Ascending aorta (tissue), 2 donors: ENCODE data around the gene DUS1L. TPM values are rescaled to one million over a fixed set of nuclear protein-coding genes. Genes with fewer than 3 reads are reported as not detected.
A peak's percentile ranks its signal among the peaks of the same experiment; 100 is the strongest.

Experiments
- DNase-seq, 2 donors: peaks; one replicate each; pipeline ENCODE4 v3.0.0-alpha.2; 2019; ENCODE audit warnings: low spot score in 2 of 2
- H3K27ac ChIP-seq, 2 donors: fragments of 200-600 bp; sonication (generic); one replicate each; pipeline ENCODE4 v1.5.1; 2016 to 2017; ENCODE audit warnings: mild to moderate bottlenecking in 1 of 2
- H3K27me3 ChIP-seq: fragments of 200-600 bp; sonication (generic); one replicate; pipeline ENCODE4 v1.5.1; 2017
- H3K36me3 ChIP-seq, 2 donors: fragments of 200-600 bp; sonication (generic); one replicate each; pipeline ENCODE4 v1.5.1; 2016
- H3K4me1 ChIP-seq, 2 donors: fragments of 200-600 bp; sonication (generic); one replicate each; pipeline ENCODE4 v1.5.1; 2016 to 2017; ENCODE audit warnings: mild to moderate bottlenecking in 1 of 2
- H3K4me3 ChIP-seq, 2 donors: fragments of 200-600 bp; sonication (generic); one replicate each; pipeline ENCODE4 v1.5.1; 2016 to 2017; ENCODE audit warnings: mild to moderate bottlenecking in 1 of 2
- H3K9me3 ChIP-seq, 2 donors: fragments of 200-600 bp; sonication (generic); one replicate each; pipeline ENCODE4 v1.5.1; 2016
- CTCF ChIP-seq, 3 experiments: fragments of 200-600 bp in 2 of 3; fragments of 450-650 bp in 1 of 3; sonication (generic) in 2 of 3; IDR thresholded peaks; one replicate each; pipeline ENCODE4 v1.5.1; 2016 to 2019; ENCODE audit warnings: antibody characterized with exemption in 3 of 3, mild to moderate bottlenecking in 1 of 3, moderate library complexity in 1 of 3
- intact Hi-C: fragments of 100-400 bp; cut with DNase I; formaldehyde crosslinking; loops from one replicate; pipeline ENCODE4 v1.15.1; 2023
- total RNA-seq: library from RNA; depleted of rRNA; stranded (reverse); fragments of >200 nt; gene quantifications from one replicate; pipeline ENCODE4 v1.1.0, GENCODE V29; 2016

The DUS1L gene
- total RNA-seq, 1 donor from 2014 or later, result 111 TPM

GRCh38 chr17:82055023-82055964, 10.3 kb downstream of the DUS1L start:
- DNase-seq, result no peak
- H3K4me1 ChIP-seq, result peaks cover 16 to 17% of the 10 kb centered on the region in 2 donors
- TF ChIP-seq CTCF (IDR thresholded peaks at IDR 0.05), result no peak
- intact Hi-C loops, result no loop called here
- H3K27ac ChIP-seq, result no peak overlapping the region
- H3K36me3 ChIP-seq, result peaks cover 53 to 65% of the 10 kb centered on the region in 2 donors
- no peaks in the 10 kb centered on the region for H3K9me3 ChIP-seq
- no peak overlapping the region for H3K4me3 ChIP-seq
- no peaks in the 10 kb centered on the region for H3K27me3 ChIP-seq

GRCh38 chr17:82054351-82055022, 11.1 kb downstream of the DUS1L start:
- Histone ChIP-seq H3K36me3 (peaks cover 50 to 64% of the 10 kb centered on the region in 2 donors), H3K27me3 (no peaks in the 10 kb centered on the region), H3K27ac (no peak overlapping the region), H3K4me1 (peaks cover 18 to 19% of the 10 kb centered on the region in 2 donors), H3K4me3 (no peak overlapping the region), H3K9me3 (no peaks in the 10 kb centered on the region)
- no peak for TF ChIP-seq CTCF (IDR thresholded peaks at IDR 0.05)
- no peak for DNase-seq
- intact Hi-C loops, result no loop called here

- no peak for DNase-seq
- H3K36me3 ChIP-seq, result peaks cover 52 to 64% of the 10 kb centered on the region in 2 donors
- intact Hi-C loops, result no loop called here
- no peaks in the 10 kb centered on the region for H3K9me3 ChIP-seq
- no peaks in the 10 kb centered on the region for H3K27me3 ChIP-seq
- H3K4me3 ChIP-seq, result no peak overlapping the region
- TF ChIP-seq CTCF (IDR thresholded peaks at IDR 0.05), result no peak
- H3K27ac ChIP-seq, result no peak overlapping the region
- H3K4me1 ChIP-seq, result peaks cover 18 to 19% of the 10 kb centered on the region in 2 donors
Observed at GRCh38 chr17:82053556-82054263, 11.9 kb downstream of the DUS1L start.

GRCh38 chr17:82053130-82053529, 12.5 kb downstream of the DUS1L start:
- Histone ChIP-seq H3K36me3 (peaks cover 53 to 64% of the 10 kb centered on the region in 2 donors), H3K4me3 (peak overlapping the region; percentile 83 to 94), H3K9me3 (no peaks in the 10 kb centered on the region), H3K4me1 (peaks cover 18 to 19% of the 10 kb centered on the region in 2 donors), H3K27ac (no peak overlapping the region), H3K27me3 (no peaks in the 10 kb centered on the region)
- intact Hi-C loops, result no loop called here
- no peak for DNase-seq
- no peak for TF ChIP-seq CTCF (IDR thresholded peaks at IDR 0.05)

- peak overlapping the region; percentile 83 to 94 for H3K4me3 ChIP-seq
- peaks cover 18 to 19% of the 10 kb centered on the region in 2 donors for H3K4me1 ChIP-seq
- no peak for TF ChIP-seq CTCF (IDR thresholded peaks at IDR 0.05)
- no peaks in the 10 kb centered on the region for H3K27me3 ChIP-seq
- peaks cover 53 to 64% of the 10 kb centered on the region in 2 donors for H3K36me3 ChIP-seq
- intact Hi-C loops, result no loop called here
- DNase-seq, result no peak
- H3K27ac ChIP-seq, result no peak overlapping the region
- H3K9me3 ChIP-seq, result no peaks in the 10 kb centered on the region
Observed at GRCh38 chr17:82052638-82053059, 13.0 kb downstream of the DUS1L start.
